Activated CD8-positive, alpha-beta T cell treated with anti-CD3 and anti-CD28 coated beads, Interleukin-2, amount 10 ng/mL, durations not matched to agents 7 days and 5 days (primary cell): ENCODE results near the gene ASF1B. TPM values are rescaled to one million over a fixed set of nuclear protein-coding genes. Genes with fewer than 3 reads are reported as not detected.
A peak's percentile ranks its signal among the peaks of the same experiment; 100 is the strongest.

Source experiments
- ATAC-seq: fragments of 150-1000 bp; cut with Tn5 transposase; one replicate; pipeline ENCODE4 v1.10.0; 2021; ENCODE audit warnings: moderate library complexity
- CTCF ChIA-PET: fragments of 350-600 bp; sonication (Branson Sonifier 250); formaldehyde crosslinking; loops from one replicate; lab custom pipeline; 2021; ENCODE audit warnings: antibody characterized with exemption; lab: Charles Lee
- POLR2A ChIA-PET: fragments of 350-600 bp; sonication (Branson Sonifier 250); formaldehyde crosslinking; loops from one replicate; lab custom pipeline; 2021; ENCODE audit warnings: antibody characterized with exemption; lab: Charles Lee
- DNase-seq: peaks from one replicate; pipeline ENCODE4 v3.0.0-alpha.2; 2020
- H3K27ac Mint-ChIP-seq: one replicate; pipeline ENCODE4 v1.8.0; 2021; ENCODE audit warnings: mild to moderate bottlenecking, mixed read lengths
- H3K27me3 Mint-ChIP-seq: one replicate; pipeline ENCODE4 v1.8.0; 2021; ENCODE audit warnings: low read depth, mixed read lengths
- H3K36me3 Mint-ChIP-seq: one replicate; pipeline ENCODE4 v1.8.0; 2021; ENCODE audit warnings: low read depth, mixed read lengths
- H3K4me1 Mint-ChIP-seq: one replicate; pipeline ENCODE4 v1.8.0; 2021; ENCODE audit warnings: low read depth, mixed read lengths
- H3K4me3 Mint-ChIP-seq: one replicate; pipeline ENCODE4 v1.8.0; 2021; ENCODE audit warnings: mild to moderate bottlenecking, mixed read lengths
- H3K9me3 Mint-ChIP-seq: one replicate; pipeline ENCODE4 v1.8.0; 2022; ENCODE audit warnings: mixed read lengths; ENCODE audit not compliant: insufficient read depth
- total RNA-seq, 2 experiments: library from RNA; stranded (reverse); gene quantifications; one replicate each; pipeline ENCODE4 v1.2.3, GENCODE V29; 2021

The ASF1B gene
- total RNA-seq, 2 experiments from 2014 or later, result 131 TPM

DNA sequence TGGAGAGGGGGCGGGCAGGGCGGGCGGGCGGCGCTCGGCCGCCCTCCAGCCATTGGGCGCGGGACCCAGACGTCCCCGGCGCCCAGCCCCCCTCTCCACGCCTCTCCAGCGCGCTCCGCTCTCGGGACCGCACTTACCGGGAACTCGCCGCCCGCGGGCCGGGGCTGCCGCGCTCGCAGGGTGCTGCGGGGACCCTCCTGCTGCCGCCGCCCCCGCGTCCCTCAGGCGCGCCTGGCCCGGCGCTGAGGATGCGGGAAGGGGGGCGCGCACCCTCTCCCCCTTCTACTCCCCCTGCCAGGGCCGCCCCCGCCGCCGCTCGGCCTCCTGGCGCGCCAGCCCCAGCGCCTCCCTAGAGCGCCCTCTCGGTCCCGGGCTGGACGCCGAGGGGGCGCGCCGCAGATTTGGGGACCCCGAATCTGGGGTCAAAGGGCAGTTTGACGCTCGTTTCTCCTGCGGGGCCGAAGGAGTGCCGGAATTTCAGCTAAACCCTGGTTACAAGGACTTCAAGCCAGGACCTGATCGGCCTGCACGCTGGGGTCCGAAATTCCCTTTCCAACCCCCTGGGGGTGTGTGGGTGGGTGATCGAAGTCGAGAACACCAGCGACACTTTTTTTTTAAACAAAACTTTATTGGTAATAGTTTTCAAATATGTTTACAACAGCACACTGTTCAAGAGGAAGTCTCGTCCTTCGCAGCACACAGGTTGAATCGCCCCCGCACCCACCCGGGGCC, 45.1 kb downstream of the ASF1B start:
- ChIA-PET POLR2A (interaction anchor here (0.8 to 1.6 kb wide), 3 partner anchors 19 to 46 kb away, joined by 3 to 7 read pairs (median 4); partner anchors contain the start of genes ASF1B and MISP3), CTCF (interaction anchor here (0.6 to 1.7 kb wide), 8 partner anchors 9 to 209 kb away, joined by 3 to 11 read pairs (median 4); partner anchors contain the start of gene ASF1B)
- Mint-ChIP-seq H3K27ac (peak overlapping the region; percentile 96), H3K36me3 (peaks cover 33% of the 10 kb centered on the region), H3K27me3 (no peaks in the 10 kb centered on the region), H3K4me3 (peak overlapping the region; percentile 93), H3K9me3 (peaks cover 7% of the 10 kb centered on the region), H3K4me1 (peaks cover 24% of the 10 kb centered on the region)
- ATAC-seq, result peak; percentile 78
- peak; percentile 65 for DNase-seq

DNA sequence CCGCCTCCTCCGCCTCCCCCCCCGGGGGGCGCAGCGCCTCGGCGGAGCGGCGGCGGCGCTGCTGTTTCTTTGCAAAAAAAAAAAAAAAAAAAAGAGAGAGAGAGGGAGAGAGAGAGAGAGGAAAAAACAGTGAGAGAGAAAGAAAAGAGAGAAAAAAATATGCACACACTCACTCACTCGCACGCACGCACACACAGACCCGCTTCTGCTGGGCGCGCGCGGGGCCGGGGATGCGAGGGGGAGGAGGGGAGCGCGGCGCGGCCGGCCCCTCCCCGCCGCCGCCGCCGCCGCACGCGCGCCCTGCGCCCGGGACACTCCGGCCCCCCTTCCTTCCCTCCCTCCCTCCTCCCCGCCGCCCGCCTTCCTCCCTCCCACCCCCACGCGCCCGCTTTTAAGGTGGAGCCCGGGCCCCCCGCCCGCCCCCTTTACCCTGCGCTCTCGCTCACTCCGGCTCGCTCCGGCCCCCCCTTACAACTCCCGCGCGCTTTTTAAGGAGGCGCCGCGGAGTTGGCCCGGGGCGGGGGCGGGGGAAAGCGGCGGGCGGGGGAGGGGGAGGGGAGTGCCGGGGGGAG, 45.8 kb downstream of the ASF1B start, which contains the start of gene SAMD1:
Gene SAMD1, minus strand, starts transcription at position 243 of the 572 bp plus-strand sequence.
- CTCF ChIA-PET, result interaction anchor here (1.3 to 1.7 kb wide), 3 partner anchors 17 to 208 kb away, joined by 3 to 11 read pairs (median 5); partner anchors contain the start of gene ASF1B
- H3K9me3 Mint-ChIP-seq, result peaks cover 7% of the 10 kb centered on the region
- DNase-seq (peak; percentile 92), ATAC-seq (peak; percentile 66)
- no peaks in the 10 kb centered on the region for H3K27me3 Mint-ChIP-seq
- H3K27ac Mint-ChIP-seq, result peak within 1 kb of the TSS; percentile 96
- H3K36me3 Mint-ChIP-seq, result peaks cover 33% of the 10 kb centered on the region
- H3K4me3 Mint-ChIP-seq, result peak within 1 kb of the TSS; percentile 93
- H3K4me1 Mint-ChIP-seq, result peaks cover 24% of the 10 kb centered on the region
- POLR2A ChIA-PET, result interaction anchor here (1.0 to 1.6 kb wide), 2 partner anchors 9 to 46 kb away, joined by 3 to 7 read pairs; partner anchors contain the start of gene ASF1B

DNA sequence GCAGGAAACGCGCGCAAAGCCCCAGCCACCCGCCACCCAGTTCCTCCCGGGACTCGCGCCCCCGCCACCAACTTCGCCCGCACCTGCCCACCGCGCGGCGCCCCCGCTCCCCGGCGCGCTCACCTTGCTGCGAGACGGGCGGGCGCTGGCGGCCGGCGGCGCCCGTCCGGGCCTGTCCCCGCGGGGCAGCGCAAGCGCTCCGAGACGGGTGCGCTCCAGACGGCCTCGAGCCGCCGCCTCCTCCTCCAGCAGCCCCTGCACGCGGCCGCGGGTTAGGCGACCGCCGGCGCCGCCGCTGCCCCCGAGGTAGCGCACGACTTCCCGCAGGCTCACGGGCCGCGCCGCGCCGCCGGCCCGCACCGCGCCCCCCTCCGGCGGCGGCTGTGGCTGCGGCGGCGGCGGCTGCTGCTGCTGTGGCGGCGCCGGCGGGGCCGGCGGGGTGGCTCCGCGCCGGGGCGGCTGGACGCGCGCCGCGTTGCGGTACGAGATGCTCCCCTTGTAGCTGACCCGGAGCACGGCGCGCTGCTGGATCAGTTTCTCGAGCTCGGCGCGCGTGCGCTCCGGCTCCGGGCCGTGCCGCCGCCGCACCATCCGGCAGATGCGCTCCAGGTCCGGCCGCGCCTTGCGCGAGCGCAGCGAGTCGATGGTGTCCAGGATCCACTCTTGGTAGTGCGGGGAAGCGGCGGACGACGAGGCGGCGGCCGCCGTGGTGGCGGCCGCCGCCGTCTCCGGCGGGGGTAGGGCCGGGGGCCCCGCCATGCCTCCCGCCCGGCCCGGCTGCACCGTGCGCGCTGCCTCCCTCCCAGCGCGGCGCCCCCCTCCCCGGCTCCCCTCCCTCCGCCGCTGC, 46.5 kb downstream of the ASF1B start:
- peak; percentile 19 for ATAC-seq
- Mint-ChIP-seq H3K36me3 (peaks cover 33% of the 10 kb centered on the region), H3K27ac (peak overlapping the region; percentile 66), H3K27me3 (no peaks in the 10 kb centered on the region), H3K4me3 (peak overlapping the region; percentile 78), H3K9me3 (peaks cover 7% of the 10 kb centered on the region), H3K4me1 (peaks cover 24% of the 10 kb centered on the region)
- ChIA-PET POLR2A (interaction anchor here (1.0 kb wide), 1 partner anchor 8 kb away, joined by 3 read pairs; no protein-coding TSS in a partner anchor), CTCF (interaction anchor here (0.6 to 1.4 kb wide), 2 partner anchors 8 to 29 kb away, joined by 3 read pairs; no protein-coding TSS in a partner anchor)
- peak; percentile 56 for DNase-seq

DNA sequence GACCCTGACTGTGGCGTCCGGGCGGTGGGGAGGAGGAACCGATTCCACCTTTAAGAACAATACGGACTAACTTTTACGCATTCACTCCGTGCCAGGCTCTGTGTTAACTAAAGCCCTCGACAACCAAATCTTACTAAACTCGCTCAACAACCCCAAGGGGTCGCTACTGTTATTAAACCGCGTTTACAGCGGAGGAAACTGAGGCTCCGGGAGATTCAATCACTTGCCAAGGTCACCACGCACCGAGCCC, 47.1 kb downstream of the ASF1B start:
- H3K27me3 Mint-ChIP-seq, result no peaks in the 10 kb centered on the region
- peaks cover 33% of the 10 kb centered on the region for H3K36me3 Mint-ChIP-seq
- peak overlapping the region; percentile 66 for H3K27ac Mint-ChIP-seq
- POLR2A ChIA-PET, result no interaction called here
- peaks cover 24% of the 10 kb centered on the region for H3K4me1 Mint-ChIP-seq
- no peak for DNase-seq
- peak overlapping the region; percentile 69 for H3K4me3 Mint-ChIP-seq
- no peak for ATAC-seq
- CTCF ChIA-PET, result interaction anchor here (1.4 kb wide), 1 partner anchor 29 kb away, joined by 3 read pairs; no protein-coding TSS in a partner anchor
- H3K9me3 Mint-ChIP-seq, result peaks cover 7% of the 10 kb centered on the region

DNA sequence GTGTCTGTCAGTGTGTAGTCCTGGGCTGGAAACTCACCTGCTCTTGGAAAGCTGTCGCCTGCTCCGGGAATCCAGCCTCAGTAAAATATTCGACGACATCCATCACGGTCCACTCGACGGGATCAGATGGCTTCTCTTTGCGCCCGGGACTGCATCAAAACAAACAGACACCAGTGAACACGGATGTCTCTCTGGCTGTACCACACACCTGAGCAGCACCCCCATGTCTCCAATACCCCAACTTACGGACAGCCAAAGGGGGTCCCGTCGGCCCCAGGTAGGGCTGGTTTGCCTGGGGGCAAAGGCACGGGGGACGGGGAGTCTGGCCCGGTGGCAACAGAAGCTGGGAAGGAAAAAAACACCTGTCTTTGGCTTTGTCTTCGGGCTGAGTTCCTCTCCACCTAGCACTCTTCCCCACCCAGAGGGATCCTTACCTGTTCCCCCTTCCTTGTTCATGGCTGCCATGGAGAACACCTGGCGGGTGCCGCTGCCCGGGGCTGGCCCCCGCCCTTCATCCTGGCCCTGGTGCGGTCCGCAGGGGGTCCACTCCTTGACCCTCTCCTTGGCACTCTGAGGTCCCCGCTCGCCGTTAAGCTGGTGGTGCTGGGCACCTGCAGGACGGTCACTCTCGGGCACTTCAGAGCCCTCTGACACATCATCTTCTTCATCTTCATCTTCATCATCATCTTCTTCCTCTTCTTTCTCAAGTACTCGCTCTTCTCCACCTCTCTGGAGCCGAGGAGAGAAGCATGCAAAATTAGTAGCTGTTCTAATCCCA, 47.6 kb downstream of the ASF1B start:
- ChIA-PET CTCF (interaction anchor here (1.4 kb wide), 1 partner anchor 28 kb away, joined by 3 read pairs; no protein-coding TSS in a partner anchor), POLR2A (no interaction called here)
- Mint-ChIP-seq H3K27me3 (no peaks in the 10 kb centered on the region), H3K4me3 (peak overlapping the region; percentile 69), H3K4me1 (peaks cover 24% of the 10 kb centered on the region), H3K36me3 (peaks cover 33% of the 10 kb centered on the region), H3K9me3 (peaks cover 7% of the 10 kb centered on the region), H3K27ac (peak overlapping the region; percentile 66)
- DNase-seq, result no peak
- ATAC-seq, result no peak

DNA sequence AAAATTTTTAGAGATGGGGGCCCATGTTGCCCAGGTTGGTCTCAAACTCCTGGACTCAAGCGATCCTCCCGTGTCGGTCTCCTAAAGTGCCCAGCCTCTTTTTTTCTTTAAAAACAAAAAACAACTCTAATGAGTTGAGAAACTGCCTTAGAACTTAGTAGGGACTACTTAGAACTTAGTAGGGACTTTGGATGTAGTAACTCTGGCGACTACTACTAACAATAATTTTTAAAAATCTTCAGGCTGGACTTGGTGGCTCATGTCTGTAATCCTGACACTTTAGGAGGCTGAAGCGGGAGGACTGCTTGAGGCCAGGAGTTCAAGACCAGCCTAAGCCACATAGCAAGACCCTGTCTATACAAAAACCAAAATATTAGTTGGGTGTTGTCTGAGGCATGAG, 50.3 kb downstream of the ASF1B start:
- Mint-ChIP-seq H3K36me3 (peaks cover 22% of the 10 kb centered on the region), H3K4me1 (peaks cover 20% of the 10 kb centered on the region), H3K27ac (no peak overlapping the region), H3K4me3 (no peak overlapping the region), H3K9me3 (no peaks in the 10 kb centered on the region), H3K27me3 (no peaks in the 10 kb centered on the region)
- ChIA-PET POLR2A (no interaction called here), CTCF (no interaction called here)
- ATAC-seq (no peak), DNase-seq (no peak)

DNA sequence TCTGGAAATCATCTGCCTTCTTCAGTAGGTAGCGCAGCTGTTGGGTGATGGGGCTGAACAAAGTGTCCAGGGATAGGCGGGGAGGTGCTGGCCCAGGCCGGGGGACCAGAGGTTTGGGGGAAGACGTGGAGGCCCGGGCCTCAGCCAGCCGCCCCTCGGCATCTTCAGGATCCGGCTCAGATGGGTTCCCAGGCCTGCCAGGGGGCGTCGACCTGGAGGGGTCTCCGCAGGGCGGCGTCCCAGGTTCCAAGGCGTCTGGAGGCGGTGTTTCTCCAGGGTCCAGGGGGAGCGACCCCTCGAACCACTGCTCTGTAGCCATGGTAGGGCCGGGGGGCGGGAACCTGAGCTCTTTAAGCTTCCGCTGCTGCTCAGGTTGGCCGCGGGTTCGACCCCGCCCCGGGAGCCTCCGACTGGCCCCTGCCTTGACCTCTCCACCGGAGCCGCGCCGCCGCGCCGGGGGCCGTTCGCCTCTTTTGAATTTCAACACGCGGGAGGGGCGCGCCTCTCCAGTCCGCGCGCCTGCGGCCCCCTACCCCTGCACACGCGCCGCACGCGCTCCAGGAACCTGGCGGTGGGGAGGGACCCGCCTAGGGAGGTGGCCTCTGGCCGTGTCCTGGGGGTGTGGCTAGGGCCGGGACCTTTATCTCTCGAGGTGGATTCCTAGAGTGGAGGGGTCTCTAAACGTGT, 50.9 kb downstream of the ASF1B start, which contains the start of gene C19orf67:
Gene C19orf67, minus strand, starts transcription at position 475 of the 687 bp plus-strand sequence. Its CDS starts 156 bp downstream, at position 319.
- ATAC-seq (no peak), DNase-seq (no peak)
- Mint-ChIP-seq H3K27ac (no peak within 1 kb of the TSS), H3K36me3 (peaks cover 22% of the 10 kb centered on the region), H3K9me3 (no peaks in the 10 kb centered on the region), H3K4me1 (peaks cover 24% of the 10 kb centered on the region), H3K27me3 (no peaks in the 10 kb centered on the region), H3K4me3 (no peak within 1 kb of the TSS)
- CTCF ChIA-PET, result interaction anchor here (0.7 to 2.0 kb wide), 2 partner anchors 51 to 223 kb away, joined by 3 to 4 read pairs; partner anchors contain the start of gene ASF1B
- POLR2A ChIA-PET, result interaction anchor here (1.0 kb wide), 1 partner anchor 337 kb away, joined by 4 read pairs; a partner anchor contains a TSS

DNA sequence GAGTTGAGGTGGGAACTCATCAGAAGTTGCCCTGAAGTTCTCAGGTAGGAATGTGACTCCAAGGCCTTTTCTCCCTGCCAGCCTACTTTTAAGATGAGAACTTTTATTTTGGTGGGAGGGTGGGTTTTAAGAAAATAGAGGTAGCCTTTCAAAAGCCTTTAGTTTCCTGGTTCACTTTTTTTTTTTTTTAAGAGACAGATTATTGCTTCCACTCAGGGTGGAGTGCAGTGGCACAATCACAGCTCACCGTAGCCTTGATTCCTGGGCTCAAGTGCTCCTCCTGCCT, 53.8 kb downstream of the ASF1B start:
- Mint-ChIP-seq H3K9me3 (no peaks in the 10 kb centered on the region), H3K27me3 (no peaks in the 10 kb centered on the region), H3K27ac (no peak overlapping the region), H3K4me1 (peaks cover 18% of the 10 kb centered on the region), H3K36me3 (peaks cover 6% of the 10 kb centered on the region), H3K4me3 (no peak overlapping the region)
- ATAC-seq (no peak), DNase-seq (no peak)
- ChIA-PET CTCF (interaction anchor here (0.6 to 3.0 kb wide), 9 partner anchors 7 to 220 kb away, joined by 3 to 15 read pairs (median 7); partner anchors contain the start of genes ASF1B and MISP3), POLR2A (interaction anchor here (0.6 to 0.9 kb wide), 2 partner anchors 221 to 932 kb away, joined by 3 read pairs; partner anchors contain the start of genes IER2 and STX10)

DNA sequence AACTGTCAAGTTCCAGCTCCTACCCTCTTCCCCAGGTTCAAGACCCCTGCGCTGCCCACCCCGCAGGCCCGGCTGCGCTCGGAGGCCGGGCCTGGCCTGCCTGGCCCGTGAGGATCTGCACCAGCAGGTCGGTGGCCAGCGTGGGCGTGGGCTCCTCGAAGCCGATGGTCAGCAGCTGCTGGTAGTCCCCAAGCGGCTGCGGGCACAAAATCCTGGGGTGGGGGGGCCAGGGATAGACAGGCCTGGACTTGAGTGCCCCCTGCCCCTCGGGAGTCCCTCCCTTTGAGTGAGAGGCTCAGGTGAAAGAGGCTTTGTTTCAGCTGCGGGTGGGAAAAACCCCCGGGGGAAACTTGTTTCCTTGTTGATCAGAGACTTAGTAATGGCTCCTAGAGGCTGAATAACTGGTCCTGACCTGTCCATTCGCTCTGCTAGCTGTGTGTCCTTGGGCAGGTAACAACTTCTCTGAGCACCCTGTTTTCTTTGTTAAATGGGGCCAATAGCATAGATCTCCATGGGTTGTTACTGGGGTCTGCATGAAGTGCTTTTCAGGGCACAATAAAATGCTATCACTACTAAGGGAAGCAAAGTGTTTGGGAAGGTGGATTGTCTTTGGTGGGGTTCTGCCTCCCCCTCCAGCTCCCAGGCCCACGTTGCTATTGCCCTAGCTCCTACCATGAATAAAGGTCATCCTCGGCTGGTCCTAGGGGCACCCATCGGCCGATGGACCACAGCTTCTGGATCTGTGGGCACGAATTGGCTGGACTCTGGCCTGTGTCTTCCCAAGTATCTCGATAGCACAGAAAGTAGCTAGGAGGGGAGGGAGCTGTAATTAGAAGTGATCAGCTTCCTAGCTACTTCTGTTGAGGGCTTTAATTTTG, 54.4 kb downstream of the ASF1B start:
- no peaks in the 10 kb centered on the region for H3K9me3 Mint-ChIP-seq
- H3K36me3 Mint-ChIP-seq, result peaks cover 2% of the 10 kb centered on the region
- H3K27me3 Mint-ChIP-seq, result no peaks in the 10 kb centered on the region
- peak overlapping the region; percentile 92 for H3K27ac Mint-ChIP-seq
- peaks cover 18% of the 10 kb centered on the region for H3K4me1 Mint-ChIP-seq
- POLR2A ChIA-PET, result interaction anchor here (0.6 to 1.9 kb wide), 7 partner anchors 8 to 932 kb away, joined by 3 to 8 read pairs (median 3); partner anchors contain the start of genes ADGRE5, ASF1B, IER2 and IL27RA
- no peak for DNase-seq
- no peak for ATAC-seq
- CTCF ChIA-PET, result interaction anchor here (0.6 to 3.0 kb wide), 14 partner anchors 8 to 220 kb away, joined by 3 to 15 read pairs (median 6); partner anchors contain the start of genes ASF1B and MISP3
- peak overlapping the region; percentile 92 for H3K4me3 Mint-ChIP-seq
